Vagina (tissue), 2 donors: ENCODE measurements around the gene OPALIN. TPM values are rescaled to one million over a fixed set of nuclear protein-coding genes. Genes with fewer than 3 reads are reported as not detected.
A peak's percentile ranks its signal among the peaks of the same experiment; 100 is the strongest.

Experiments
- DNase-seq, 2 donors: peaks; one replicate each; pipeline ENCODE4 v3.0.0-alpha.2; 2017; ENCODE audit errors: extremely low spot score in 2 of 2
- H3K27ac ChIP-seq: fragments of 200-600 bp; sonication (generic); one replicate; pipeline ENCODE4 v1.5.1; 2019
- H3K27me3 ChIP-seq: fragments of 200-600 bp; sonication (generic); one replicate; pipeline ENCODE4 v1.5.1; 2019
- H3K36me3 ChIP-seq, 2 donors: fragments of 200-600 bp; sonication (generic); one replicate each; pipeline ENCODE4 v1.5.1; 2017 to 2019
- H3K4me1 ChIP-seq: fragments of 200-600 bp; sonication (generic); one replicate; pipeline ENCODE4 v1.5.1; 2019
- H3K4me3 ChIP-seq, 2 donors: fragments of 200-600 bp; sonication (generic); 1 replicate in 1 of 2; 2 replicates in 1 of 2; pipeline ENCODE4 v1.5.1; 2016 to 2019
- H3K9me3 ChIP-seq: fragments of 200-600 bp; sonication (generic); one replicate; pipeline ENCODE4 v1.5.1; 2019
- POLR2A ChIP-seq, 2 donors: fragments of 450-650 bp; IDR thresholded peaks; one replicate each; pipeline ENCODE4 v1.6.1; 2017; ENCODE audit warnings: antibody characterized with exemption in 2 of 2, mild to moderate bottlenecking in 2 of 2, moderate library complexity in 2 of 2
- POLR2AphosphoS5 ChIP-seq, 2 donors: sonication (generic); formaldehyde crosslinking; IDR thresholded peaks; one replicate each; pipeline ENCODE4 v1.9.0; 2017; ENCODE audit warnings: antibody characterized with exemption in 2 of 2, mild to moderate bottlenecking in 2 of 2, low read depth in 1 of 2; ENCODE audit not compliant: insufficient read depth in 1 of 2
- intact Hi-C: fragments of 100-400 bp; cut with DNase I; formaldehyde crosslinking; loops from one replicate; pipeline ENCODE4 v1.15.1; 2023
- total RNA-seq: library from RNA; depleted of rRNA; stranded (reverse); fragments of >200 nt; gene quantifications from one replicate; pipeline ENCODE4 v1.2.3, GENCODE V29; 2016
- TF ChIP-seq, protein P1 (sequence below), 3 experiments: fragments of 450-650 bp in 2 of 3; fragments of 200-600 bp in 1 of 3; sonication (generic) in 1 of 3; IDR thresholded peaks; one replicate each; pipeline ENCODE4 v1.5.1; 2017 to 2019; ENCODE audit warnings: antibody characterized with exemption in 3 of 3, mild to moderate bottlenecking in 2 of 3, moderate library complexity in 2 of 3

OPALIN gene
- total RNA-seq, 1 donor from 2014 or later, result not detected

DNA sequence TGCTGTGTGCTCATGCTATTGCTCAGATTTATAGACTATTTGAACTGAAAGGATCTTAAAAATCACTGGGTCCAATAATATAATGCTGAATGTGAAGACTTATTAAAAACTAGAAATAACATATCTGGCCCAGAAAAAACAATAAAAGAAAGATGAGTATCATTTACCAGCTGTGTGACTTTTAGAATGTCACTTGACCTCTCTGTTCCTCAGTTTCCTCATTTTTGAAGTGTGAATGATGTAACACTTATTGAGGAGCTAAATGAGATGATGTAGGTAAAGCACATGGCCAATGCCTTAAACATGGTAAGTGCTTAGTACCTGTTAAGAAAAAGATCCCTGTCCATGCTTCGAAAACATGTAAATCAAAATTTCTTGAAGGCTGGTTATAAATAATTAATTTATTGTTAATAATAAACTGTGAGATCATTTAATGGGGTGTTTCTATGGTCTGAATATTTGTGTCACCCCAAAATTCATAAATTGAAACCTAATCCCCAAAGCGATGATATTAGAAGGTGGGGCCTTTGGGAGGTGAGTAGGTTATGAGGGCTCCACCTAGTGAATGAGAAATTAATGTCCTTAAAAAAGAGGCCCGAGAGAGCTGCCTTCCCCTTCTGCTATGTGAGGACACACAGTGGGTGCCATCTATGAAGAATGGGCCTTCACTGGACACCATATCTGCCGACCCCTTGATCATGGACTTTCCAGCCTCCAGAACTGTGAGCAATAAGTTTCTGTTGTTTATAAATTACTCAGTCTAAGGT is 41.6 kb downstream of the OPALIN start:
- TF ChIP-seq POLR2AphosphoS5 (IDR thresholded peaks at IDR 0.05; ENCODE audit: insufficient read depth in 1 of 2, low read depth in 1 of 2) (no peak), POLR2A (IDR thresholded peaks at IDR 0.05) (no peak)
- TF ChIP-seq, protein P1, sequence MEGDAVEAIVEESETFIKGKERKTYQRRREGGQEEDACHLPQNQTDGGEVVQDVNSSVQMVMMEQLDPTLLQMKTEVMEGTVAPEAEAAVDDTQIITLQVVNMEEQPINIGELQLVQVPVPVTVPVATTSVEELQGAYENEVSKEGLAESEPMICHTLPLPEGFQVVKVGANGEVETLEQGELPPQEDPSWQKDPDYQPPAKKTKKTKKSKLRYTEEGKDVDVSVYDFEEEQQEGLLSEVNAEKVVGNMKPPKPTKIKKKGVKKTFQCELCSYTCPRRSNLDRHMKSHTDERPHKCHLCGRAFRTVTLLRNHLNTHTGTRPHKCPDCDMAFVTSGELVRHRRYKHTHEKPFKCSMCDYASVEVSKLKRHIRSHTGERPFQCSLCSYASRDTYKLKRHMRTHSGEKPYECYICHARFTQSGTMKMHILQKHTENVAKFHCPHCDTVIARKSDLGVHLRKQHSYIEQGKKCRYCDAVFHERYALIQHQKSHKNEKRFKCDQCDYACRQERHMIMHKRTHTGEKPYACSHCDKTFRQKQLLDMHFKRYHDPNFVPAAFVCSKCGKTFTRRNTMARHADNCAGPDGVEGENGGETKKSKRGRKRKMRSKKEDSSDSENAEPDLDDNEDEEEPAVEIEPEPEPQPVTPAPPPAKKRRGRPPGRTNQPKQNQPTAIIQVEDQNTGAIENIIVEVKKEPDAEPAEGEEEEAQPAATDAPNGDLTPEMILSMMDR (IDR thresholded peaks at IDR 0.05), result no peak
- H3K36me3 ChIP-seq, result no peaks in the 10 kb centered on the region
- H3K27ac ChIP-seq, result no peak overlapping the region
- no peaks in the 10 kb centered on the region for H3K4me1 ChIP-seq
- H3K4me3 ChIP-seq, result no peak overlapping the region
- intact Hi-C loops, result no loop called here
- H3K9me3 ChIP-seq, result no peaks in the 10 kb centered on the region
- no peaks in the 10 kb centered on the region for H3K27me3 ChIP-seq
- no peak for DNase-seq

DNA sequence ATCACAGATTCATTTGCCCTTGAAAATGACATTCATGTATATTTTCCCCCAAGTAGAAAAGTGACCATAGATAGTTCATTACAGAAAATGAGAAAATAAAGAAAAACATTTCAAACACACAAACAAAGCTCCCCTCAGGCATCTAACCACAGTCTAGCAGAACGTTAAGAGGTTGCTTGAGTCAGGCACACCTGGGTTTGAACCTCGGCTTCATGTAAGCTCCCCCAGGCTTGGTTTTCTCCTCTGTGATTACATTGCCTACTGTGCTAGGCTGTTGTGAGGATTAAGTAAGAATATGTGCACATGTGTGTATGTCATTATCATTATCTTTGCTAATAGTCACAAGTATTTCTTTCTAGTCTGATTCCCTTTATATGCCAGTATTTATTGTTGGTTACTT is 45.5 kb downstream of the OPALIN start:
- intact Hi-C loops, result no loop called here

DNA sequence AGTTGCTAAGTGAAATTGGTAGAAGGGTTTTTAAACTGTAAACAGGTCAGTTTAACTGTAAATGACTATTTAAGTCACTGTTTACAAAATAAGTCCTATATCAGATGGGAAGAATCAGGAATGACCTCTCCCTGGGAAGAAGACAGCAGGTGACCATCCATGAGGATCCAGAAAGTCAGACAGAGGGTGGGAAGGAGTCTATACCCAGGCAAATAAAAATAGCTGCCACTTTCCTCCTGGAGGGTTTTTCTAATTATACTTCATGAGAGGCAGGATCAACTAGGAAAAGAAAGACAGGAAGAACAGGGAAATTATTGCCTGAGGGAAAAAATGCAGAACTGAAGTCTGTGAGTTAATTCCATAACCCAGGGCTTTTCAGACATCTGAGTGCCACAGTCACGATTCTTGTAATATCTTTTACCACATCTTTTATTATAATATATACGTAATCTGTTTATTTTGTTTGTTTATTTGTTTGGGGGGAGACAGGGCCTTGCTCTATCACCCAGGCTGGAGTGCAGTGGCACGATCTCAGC is 47.6 kb downstream of the OPALIN start:
- no peaks in the 10 kb centered on the region for H3K27me3 ChIP-seq
- H3K4me3 ChIP-seq, result no peak overlapping the region
- H3K4me1 ChIP-seq, result no peaks in the 10 kb centered on the region
- no peak overlapping the region for H3K27ac ChIP-seq
- no peaks in the 10 kb centered on the region for H3K36me3 ChIP-seq
- TF ChIP-seq POLR2AphosphoS5 (IDR thresholded peaks at IDR 0.05; ENCODE audit: insufficient read depth in 1 of 2, low read depth in 1 of 2) (no peak), POLR2A (IDR thresholded peaks at IDR 0.05) (no peak)
- TF ChIP-seq, protein P1 (IDR thresholded peaks at IDR 0.05), result no peak
- DNase-seq, result no peak
- intact Hi-C loops, result no loop called here
- H3K9me3 ChIP-seq, result no peaks in the 10 kb centered on the region

More for the DNA sequence above, 45.5 kb downstream of the OPALIN start:
- Histone ChIP-seq H3K27ac (no peak overlapping the region), H3K4me3 (no peak overlapping the region), H3K9me3 (no peaks in the 10 kb centered on the region), H3K27me3 (no peaks in the 10 kb centered on the region), H3K36me3 (no peaks in the 10 kb centered on the region), H3K4me1 (no peaks in the 10 kb centered on the region)
- DNase-seq, result peak in 1 of 2 donors; percentile 22
- TF ChIP-seq POLR2A (IDR thresholded peaks at IDR 0.05) (no peak), POLR2AphosphoS5 (IDR thresholded peaks at IDR 0.05; ENCODE audit: insufficient read depth in 1 of 2, low read depth in 1 of 2) (no peak)
- TF ChIP-seq, protein P1 (IDR thresholded peaks at IDR 0.05), result no peak

DNA sequence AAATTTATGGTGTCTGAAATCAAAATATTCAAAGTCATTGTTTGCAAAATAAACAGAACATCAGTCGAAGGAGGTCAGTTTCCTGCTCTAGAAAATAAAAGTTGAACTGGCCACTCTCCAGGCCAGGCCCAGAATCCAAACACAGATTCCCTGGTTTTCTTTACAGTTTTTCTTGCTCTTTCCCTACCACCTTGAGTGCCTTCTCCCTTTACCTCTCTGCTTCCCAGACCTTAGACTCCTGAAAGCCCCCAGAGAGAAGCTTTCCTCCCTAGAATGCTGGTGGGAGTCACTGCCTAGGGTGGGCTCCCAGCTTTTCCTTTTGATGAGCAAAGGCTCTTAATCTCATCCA is 48.5 kb downstream of the OPALIN start:
- Histone ChIP-seq H3K9me3 (no peaks in the 10 kb centered on the region), H3K4me1 (no peaks in the 10 kb centered on the region), H3K36me3 (no peaks in the 10 kb centered on the region), H3K27me3 (no peaks in the 10 kb centered on the region), H3K27ac (peak overlapping the region; percentile 4), H3K4me3 (no peak overlapping the region)
- intact Hi-C loops, result no loop called here
- TF ChIP-seq POLR2A (IDR thresholded peaks at IDR 0.05) (no peak), POLR2AphosphoS5 (IDR thresholded peaks at IDR 0.05; ENCODE audit: insufficient read depth in 1 of 2, low read depth in 1 of 2) (no peak)
- TF ChIP-seq, protein P1 (IDR thresholded peaks at IDR 0.05), result no peak
- no peak for DNase-seq
